Endothelial cell of umbilical vein (primary cell): ENCODE data around the gene SLC41A3.

Experiments
- JUN ChIP-seq: IDR thresholded peaks from 2 replicates; pipeline ENCODE4 v1.6.1; 2011; ENCODE audit warnings: borderline replicate concordance, low read depth; ENCODE audit not compliant: insufficient read length, insufficient read depth
- TF ChIP-seq, protein P1 (sequence below): IDR thresholded peaks from 2 replicates; pipeline ENCODE4 v1.6.1; 2011; ENCODE audit not compliant: insufficient read depth, insufficient read length

DNA sequence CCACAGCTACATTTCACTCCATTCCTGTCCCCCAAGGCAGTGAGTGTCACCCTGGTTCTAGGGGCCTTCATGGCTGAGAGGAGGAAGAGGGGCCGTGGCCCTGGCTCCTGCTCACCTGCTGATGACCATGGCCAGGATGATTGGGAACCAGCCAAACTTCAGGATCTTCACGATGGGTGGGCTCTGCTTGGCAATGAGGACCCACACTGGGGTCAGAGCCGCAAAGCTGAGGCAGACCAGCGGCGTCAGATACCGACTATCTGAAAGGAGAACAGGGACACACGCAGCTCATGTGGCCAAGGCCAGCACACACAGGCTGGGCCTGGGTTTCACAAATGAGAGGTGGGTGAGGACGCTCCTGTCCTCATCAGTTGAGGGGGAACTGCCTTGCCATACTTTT, 67.3 kb downstream of the SLC41A3 start:
- TF ChIP-seq, protein P1, sequence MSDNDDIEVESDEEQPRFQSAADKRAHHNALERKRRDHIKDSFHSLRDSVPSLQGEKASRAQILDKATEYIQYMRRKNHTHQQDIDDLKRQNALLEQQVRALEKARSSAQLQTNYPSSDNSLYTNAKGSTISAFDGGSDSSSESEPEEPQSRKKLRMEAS: no peak
- TF ChIP-seq JUN: no peak
